ENCODE data around the gene RANGRF.
"Not testable (repeated sequence)": the region's sequence is repeated elsewhere in the genome, so short reads cannot be mapped to it uniquely, and the experiment has no call there.

Gene RANGRF, protein sequence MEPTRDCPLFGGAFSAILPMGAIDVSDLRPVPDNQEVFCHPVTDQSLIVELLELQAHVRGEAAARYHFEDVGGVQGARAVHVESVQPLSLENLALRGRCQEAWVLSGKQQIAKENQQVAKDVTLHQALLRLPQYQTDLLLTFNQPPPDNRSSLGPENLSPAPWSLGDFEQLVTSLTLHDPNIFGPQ

DNA sequence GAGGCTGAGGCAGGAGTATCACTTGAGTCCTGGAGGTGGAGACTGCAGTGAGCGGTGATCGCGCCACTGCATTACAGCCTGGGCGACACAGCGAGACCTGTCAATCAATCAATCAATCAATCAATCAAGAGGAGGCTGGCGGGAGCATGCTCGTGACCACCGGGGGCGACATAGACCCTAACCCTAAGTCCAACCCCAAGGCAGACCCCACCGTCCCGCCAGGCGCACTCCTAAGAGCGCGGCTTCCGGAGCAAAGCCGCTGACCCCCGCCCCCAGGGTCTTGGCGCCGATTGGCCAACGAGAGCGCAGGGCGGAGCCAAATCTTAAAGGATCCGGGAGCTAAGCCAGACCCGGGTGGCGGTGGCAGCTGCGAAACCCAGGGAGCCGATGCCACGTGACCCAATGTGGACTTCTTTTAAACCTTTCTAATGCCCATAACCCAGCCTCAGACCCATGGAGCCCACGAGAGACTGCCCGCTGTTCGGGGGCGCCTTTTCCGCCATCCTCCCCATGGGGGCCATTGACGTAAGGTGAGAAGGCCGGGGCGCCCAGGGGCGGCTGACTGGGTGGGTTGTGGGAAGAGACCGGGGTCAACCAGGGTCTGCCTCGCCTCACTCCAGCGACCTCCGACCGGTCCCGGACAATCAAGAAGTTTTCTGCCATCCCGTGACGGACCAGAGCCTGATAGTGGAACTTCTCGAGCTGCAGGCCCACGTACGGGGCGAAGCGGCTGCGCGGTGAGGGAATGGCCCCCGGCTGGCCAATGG lies at the start of gene RANGRF:
RANGRF (plus strand) TSS at position 335 of the 767 bp plus-strand sequence; CDS start at position 454, 119 bp downstream.
- peak; percentile 90 for DNase-seq

DNA sequence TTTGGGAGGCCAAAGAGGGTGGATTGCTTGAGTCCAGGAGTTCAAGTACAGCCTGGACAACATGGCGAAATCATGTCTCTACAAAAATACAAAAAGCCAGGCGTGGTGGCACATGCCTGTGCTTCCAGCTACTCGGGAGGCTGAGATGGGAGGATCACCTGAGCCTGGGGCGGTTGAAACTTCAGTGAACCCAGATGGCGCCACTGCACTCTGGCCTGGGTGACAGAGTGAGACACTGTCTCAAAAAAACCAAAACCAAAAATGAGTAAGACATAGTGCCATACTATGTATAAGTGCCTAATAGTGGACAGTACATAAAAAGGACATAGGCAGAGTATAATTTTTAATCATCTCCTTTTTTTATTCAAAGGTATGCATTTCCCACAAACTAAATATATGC lies 44.6 kb upstream of the RANGRF start:
- DNase-seq = peak; percentile 11

DNA sequence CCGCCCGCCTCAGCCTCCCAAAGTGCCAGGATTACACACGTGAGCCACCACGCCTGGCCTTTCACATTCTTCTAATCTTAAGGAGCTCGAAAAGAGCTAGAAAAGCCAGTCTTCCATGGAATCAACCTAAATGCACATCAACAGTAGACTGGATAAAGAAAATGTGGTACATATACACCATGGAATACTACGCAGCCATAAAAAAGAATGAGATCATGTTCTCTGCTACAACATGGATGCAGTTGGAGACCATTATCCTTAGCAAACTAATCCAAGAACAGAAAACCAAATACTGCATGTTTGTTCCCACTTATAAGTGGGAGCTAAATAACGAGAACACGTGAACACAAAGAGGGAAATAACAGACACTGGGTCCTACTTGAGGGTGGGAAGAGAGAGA lies 43.7 kb upstream of the RANGRF start:
- DNase-seq = no peak

DNA sequence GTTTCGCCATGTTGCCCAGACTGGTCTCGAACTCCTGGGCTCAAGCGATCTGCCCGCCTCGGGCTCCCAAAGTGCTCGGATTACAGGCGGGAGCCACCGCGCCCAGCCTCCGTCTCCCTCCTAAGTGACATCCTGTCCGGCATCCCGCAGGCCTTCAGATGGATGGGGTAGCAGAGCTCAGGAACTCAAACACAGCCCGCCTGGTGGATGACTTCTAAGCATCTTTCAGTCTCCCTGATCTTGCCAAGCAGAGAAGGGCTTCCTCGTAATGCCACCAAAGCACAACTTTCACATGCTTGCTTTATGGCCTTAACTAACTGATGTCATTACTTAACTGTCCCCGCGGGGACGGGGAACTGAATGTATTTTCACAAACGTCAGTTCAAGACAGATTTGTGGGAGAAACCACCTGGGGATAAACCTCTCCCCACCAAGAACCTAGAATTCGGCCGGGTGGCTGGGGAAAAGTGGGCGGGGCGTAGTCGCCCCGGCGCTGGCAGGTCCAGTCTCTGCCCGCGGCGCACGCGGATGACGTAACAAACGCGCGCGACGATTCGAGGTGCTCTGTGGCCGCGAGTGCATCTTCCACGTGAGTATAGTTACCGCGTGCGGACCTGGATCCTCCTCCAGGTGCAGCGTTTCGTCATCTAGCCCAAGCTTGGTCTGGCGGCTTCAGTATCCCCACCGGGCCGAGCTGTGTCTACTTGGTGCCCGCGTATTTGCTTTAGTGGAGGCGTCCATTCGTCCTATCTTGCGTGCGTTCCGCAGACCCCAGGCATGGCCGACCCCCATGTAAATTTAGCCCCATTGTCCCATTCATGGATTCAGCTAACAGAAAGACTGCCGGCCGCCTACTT lies 39.5 kb upstream of the RANGRF start, which contains the start of gene PFAS:
PFAS (plus strand) TSS at position 539 of the 857 bp plus-strand sequence. CDS start 4,649 bp downstream, outside the sequence.
- DNase-seq = peak; percentile 96

DNA sequence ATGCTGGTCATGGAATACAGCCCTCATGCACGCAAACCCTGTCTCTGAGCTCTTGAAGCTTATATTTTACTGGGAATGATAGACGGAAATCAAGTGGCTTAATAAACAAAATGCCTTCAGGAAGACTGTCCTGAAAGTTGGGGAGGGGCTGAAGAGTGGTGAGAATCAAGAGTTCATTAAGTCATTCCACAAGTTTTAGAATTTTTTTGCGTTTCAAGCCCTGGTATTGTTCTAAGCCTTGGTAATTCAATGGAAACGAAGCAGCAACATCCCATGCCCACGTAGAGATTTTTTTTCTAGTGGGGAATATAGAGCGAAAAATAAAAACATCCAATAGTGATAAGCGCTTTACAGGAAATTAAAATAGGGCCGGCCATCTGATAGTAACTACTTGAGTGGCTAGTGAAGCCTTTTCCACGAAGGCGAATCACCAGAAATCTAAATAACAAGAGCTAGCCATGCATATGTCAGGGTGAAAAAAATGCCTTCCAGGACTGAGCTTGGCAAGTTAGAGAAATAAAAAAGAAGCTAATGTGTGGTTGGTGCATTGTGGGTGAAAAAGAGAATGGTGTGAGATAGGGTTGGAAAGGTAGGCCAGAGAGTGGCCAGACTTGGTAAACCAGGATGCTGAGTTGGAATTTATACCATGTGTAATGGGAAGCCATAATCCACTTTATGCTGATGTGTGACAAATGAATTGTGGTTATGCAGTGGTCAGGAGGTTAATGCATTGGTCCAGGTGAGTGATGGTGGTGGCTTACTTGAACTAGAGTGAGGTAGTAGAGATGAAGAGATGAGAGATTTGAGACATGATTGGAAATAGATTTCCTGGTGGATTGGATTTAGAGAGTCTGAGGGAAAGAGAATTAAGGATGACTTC lies 38.6 kb upstream of the RANGRF start:
- DNase-seq = peak; percentile 42

DNA sequence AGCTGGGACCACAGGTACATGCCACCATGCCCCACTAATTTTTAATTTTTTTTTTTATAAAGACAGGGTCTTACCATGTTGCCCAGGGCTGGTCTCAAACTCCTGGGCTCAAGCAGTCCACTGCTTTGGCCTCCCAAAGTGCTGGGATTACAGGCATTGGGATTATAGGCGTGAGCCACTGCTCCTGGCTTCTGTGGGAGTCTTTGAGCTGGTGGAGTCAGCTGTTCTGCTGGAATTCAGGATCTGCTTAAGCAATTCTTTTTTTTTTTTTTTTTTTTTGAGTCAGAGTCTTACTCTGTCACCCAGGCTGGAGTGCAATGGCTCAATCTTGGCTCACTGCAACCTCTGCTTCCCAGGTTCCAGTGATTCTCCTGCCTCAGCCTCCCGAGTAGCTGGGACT lies 37.1 kb upstream of the RANGRF start:
- not testable (repeated sequence) for DNase-seq

DNA sequence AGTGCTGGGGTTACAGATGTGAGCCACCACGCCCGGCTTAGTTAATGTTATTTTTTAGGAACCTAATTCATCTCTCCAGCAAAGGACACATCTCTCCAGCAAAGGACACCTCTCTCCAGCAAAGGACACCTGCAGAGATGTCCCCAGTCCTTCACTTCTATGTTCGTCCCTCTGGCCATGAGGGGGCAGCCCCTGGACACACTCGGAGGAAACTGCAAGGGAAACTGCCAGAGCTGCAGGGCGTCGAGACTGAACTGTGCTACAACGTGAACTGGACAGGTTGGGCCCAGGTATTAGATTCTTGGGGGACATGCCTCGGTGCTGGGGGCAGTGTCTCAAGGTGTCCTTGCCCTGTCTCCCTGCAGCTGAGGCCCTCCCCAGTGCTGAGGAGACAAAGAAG lies 34.7 kb upstream of the RANGRF start:
- no peak for DNase-seq

DNA sequence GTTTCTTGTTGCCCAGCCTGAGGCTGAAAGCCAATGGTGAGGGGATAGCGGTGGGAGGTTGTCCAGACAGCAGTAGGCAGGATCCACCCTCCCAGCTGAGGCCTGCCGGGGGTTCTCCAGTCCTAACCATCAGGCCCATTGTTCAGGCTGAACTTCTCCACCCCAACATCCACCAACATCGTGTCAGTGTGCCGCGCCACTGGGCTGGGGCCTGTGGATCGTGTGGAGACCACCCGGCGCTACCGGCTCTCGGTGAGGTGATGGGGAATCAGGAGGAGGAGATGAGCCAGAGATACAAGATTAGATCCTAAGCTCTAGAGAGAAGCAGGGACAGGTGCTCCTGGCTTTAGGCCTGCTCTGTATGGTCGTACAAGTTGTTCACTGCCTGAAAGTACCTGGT lies 33.6 kb upstream of the RANGRF start:
- DNase-seq = no peak

DNA sequence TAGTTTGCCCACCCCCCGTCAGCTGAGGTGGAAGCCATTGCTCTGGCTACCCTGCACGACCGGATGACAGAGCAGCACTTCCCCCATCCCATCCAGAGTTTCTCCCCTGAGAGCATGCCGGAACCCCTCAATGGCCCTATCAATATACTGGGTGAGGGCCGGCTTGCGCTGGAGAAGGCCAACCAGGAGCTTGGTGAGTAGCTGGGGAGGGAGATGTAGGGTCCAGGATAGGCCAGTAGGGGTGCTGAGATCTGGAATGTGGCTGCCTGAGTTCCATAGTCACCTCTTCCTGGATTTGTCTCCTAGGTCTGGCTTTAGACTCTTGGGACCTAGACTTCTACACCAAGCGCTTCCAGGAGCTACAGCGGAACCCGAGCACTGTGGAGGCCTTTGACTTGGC lies 33.0 kb upstream of the RANGRF start:
- no peak for DNase-seq

DNA sequence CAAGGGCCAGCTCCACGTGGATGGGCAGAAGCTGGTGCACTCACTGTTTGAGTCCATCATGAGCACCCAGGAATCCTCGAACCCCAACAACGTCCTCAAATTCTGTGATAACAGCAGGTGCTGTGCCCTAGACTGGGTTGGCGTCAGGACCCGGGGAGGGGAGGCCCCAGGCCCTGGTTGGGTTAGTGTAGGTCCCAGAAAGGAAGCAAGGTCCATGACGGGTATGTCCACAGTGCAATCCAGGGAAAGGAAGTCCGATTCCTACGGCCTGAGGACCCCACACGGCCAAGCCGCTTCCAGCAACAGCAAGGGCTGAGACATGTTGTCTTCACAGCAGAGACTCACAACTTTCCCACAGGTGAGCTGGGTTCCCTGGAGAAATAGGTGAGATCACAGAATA lies 32.2 kb upstream of the RANGRF start:
- DNase-seq = no peak

DNA sequence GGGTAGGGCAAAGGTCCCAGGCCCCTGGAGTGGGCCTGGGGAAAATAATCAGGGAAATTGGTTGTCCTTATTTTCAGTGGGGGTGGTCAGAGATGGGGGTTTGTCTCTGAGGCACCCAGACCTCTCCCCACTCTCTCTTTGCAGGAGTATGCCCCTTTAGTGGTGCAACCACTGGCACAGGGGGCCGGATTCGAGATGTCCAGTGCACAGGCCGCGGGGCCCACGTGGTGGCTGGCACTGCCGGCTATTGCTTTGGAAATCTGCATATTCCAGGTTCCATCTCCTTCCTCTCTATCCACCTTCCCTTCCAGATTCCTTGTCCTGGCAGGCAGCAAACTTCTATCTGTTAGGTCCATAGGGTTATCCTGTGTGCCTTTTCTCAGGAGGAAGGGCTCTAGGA lies 31.8 kb upstream of the RANGRF start:
- no peak for DNase-seq

DNA sequence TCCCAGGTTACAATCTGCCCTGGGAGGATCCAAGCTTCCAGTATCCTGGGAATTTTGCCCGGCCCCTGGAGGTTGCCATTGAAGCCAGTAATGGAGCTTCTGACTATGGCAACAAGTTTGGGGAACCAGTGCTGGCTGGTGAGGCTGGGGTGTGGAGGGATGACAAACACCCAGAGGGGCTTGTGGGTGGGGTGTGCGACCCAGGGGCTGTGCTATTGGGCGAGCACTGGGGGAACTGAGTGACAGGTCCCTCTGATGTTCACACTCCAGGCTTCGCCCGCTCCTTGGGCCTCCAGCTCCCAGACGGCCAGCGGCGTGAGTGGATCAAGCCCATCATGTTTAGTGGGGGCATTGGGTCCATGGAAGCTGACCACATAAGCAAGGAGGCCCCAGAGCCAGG lies 30.7 kb upstream of the RANGRF start:
- DNase-seq = no peak

DNA sequence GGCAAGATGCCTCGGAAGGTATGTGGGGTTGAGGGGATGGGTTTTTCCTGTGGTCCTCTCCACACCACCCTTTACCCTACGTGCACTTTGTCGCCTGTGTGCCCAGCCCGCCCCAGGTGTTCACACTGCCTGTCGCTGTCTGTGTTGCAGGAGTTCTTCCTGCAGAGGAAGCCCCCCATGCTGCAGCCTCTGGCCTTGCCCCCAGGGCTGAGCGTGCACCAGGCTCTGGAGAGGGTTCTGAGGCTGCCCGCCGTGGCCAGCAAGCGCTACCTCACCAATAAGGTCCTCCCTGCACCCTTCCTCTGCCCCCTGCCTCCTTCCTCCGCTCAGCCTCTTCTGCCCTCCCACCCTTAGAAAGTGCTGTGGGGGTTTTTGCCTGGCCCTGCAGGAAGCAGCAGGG lies 24.1 kb upstream of the RANGRF start:
- DNase-seq = no peak

DNA sequence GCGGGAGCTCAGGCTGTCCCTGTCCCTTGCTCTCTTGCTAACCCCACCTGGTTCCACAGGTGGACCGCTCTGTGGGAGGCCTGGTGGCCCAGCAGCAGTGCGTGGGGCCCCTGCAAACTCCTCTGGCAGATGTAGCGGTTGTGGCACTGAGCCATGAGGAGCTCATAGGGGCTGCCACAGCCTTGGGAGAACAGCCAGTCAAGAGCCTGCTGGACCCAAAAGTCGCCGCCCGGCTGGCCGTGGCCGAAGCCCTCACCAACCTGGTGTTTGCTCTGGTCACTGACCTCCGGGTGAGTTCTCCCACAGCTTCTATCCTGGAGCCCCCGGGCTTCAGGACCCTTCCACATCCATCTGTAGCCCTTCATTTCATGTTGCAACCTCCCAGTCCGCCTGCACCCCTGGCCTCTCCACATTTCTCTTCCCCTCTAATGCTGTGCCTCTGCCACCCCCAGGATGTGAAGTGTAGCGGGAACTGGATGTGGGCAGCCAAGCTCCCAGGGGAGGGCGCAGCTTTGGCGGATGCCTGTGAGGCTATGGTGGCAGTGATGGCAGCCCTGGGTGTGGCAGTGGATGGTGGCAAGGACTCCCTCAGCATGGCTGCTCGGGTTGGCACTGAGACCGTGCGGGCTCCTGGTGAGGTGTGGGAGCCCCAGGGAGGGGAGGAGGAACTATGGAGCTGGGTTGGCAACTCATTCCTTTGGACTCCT lies 23.5 kb upstream of the RANGRF start:
- no peak for DNase-seq

DNA sequence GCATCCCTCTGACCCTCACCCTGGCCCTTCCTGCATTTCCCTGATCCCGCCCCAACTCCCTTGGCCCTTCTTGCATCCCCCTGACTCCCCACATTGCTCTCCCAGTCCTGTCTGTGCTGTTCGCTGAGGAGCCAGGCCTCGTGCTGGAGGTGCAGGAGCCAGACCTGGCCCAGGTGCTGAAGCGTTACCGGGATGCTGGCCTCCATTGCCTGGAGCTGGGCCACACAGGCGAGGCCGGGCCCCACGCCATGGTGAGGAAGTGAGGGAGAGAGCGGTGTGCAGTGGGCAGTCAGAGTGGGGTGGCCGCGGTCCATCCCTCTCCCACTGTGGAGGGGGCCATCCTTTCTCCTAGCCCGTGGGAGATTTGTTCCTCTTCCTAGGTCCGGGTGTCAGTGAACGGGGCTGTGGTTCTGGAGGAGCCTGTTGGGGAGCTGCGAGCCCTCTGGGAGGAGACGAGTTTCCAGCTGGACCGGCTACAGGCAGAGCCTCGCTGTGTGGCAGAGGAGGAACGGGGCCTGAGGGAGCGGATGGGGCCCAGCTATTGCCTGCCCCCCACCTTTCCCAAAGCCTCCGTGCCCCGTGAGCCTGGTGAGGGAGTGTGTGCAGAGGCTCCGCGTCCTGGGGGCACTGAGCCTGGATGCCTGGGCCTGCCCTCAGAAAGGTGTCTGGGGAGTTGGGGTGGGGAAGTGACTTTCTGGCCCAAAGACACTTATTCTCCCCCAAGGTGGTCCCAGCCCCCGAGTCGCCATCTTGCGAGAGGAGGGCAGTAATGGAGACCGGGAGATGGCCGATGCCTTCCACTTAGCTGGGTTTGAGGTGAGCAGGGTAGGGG lies 21.6 kb upstream of the RANGRF start:
- DNase-seq = no peak

DNA sequence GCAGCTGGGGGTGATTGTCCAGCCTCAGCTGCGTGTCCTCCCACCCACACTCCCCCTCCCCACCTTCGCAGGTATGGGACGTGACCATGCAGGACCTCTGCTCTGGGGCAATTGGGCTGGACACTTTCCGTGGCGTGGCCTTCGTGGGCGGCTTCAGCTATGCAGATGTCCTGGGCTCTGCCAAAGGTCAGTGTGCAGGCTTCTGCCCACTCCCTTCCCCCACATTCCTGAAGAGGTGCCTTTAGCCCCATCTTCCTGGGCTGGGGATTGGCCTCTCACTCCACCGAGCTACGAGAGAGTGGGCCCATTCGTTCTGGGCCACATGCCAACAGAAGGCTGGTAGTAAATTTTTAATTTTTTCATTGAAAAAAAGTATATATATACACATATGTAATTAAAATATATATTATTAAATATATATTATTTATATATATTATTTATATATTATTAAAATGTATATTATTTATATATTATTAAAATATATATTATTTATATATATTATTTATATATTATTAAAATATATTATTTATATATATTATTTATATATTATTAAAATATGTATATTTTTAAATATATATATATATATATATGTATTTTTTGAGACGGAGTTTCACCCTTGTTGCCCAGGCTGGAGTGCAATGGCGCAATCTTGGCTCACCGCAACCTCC lies 20.9 kb upstream of the RANGRF start:
- DNase-seq = no peak

DNA sequence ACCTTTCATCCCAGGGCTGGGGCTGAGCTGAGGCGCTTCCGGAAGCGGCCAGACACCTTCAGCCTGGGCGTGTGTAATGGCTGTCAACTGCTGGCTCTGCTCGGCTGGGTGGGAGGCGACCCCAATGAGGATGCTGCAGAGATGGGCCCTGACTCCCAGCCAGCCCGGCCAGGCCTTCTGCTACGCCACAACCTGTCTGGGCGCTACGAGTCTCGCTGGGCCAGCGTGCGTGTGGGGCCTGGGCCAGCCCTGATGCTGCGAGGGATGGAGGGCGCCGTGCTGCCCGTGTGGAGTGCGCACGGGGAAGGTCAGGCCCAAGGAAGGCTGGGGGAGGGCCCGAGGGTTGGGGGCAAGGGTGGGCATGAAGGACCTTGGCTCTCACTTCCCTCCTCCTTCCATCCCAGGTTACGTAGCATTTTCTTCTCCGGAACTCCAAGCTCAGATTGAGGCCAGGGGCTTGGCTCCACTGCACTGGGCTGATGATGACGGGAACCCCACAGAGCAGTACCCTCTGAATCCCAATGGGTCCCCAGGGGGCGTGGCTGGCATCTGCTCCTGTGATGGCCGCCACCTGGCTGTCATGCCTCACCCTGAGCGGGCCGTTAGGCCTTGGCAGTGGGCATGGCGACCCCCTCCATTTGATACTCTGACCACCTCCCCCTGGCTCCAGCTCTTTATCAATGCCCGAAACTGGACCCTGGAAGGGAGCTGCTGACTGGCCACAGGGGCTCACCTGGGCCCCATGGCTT lies 19.7 kb upstream of the RANGRF start:
- DNase-seq = no peak

DNA sequence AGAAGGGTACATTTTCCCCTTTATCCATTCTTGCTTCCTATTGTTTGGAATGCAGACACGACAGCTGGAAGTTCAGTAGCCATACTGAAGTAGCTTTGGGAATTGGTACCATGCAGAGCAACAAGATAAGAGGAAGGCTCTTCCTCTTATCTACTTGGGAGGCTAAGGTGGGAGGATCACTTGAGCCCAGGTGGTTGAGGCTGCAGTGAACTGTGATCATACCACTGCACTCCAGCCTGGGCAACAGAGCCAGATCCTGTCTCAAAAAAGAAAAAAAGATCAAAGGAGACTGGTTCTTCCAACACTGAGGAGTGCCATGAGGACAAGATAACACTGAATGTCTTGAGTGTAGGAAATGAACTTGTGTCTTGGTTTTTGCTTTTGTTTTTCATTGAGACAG lies 16.0 kb upstream of the RANGRF start:
- DNase-seq = no peak

DNA sequence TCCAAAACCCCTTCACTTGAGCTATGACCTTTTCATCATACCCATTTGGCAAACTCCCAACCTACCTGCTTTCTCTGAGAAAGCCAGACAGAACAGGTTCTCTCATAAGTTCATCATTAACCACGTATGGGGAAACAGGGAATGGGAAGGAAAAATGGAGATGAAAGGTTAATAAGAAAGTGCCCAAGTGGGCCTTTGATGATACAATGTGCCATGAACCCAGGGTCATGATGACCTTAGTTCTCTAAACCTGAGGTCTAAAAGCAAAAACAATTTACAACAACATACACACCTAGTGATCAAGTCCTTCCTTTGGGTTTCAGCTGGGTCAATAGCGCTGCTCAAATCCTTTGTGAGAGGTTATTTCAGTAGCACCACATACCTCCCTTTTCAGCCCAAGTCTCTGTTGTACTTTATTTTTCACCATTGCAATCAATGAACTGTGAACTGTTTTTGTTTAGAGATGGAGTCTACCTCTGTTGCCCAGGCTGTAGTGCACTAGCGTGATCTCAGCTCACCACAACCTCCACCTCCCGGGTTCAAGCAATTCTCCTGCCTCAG lies 14.5 kb upstream of the RANGRF start:
- no peak for DNase-seq

Measured in RPMI8226 (cell line).